Keratinocyte (primary cell): ENCODE results near the gene CLSTN2. TPM values are rescaled to one million over a fixed set of nuclear protein-coding genes. Genes with fewer than 3 reads are reported as not detected.

Source experiments
- DNase-seq: peaks from one replicate; pipeline ENCODE4 v3.0.0-alpha.2; 2011; ENCODE audit warnings: low read depth, missing footprints, low spot score
- FAIRE-seq: peaks from 2 replicates; lab custom pipeline; 2011; peaks lifted over from hg19 to GRCh38; lab: Jason Lieb, UNC
- H2AFZ ChIP-seq: 2 replicates; pipeline ENCODE4 v1.6.0; 2012; ENCODE audit warnings: low read length, control low read depth, inconsistent platforms; ENCODE audit not compliant: control insufficient read depth
- H3K27ac ChIP-seq: 2 replicates; pipeline ENCODE4 v1.5.1; 2011; ENCODE audit warnings: low read length; ENCODE audit not compliant: control insufficient read depth, insufficient read depth
- H3K27me3 ChIP-seq: 3 replicates; pipeline ENCODE4 v1.6.0; 2011; ENCODE audit warnings: low read length; ENCODE audit not compliant: control insufficient read depth, insufficient read depth; ENCODE audit errors: extremely low read depth
- H3K36me3 ChIP-seq, 2 experiments: 2 replicates in 1 of 2; 3 replicates in 1 of 2; pipeline ENCODE4 v1.5.1; 2011; ENCODE audit warnings: low read length in 2 of 2, mild to moderate bottlenecking in 1 of 2; ENCODE audit not compliant: control insufficient read depth in 2 of 2, insufficient read depth in 2 of 2; ENCODE audit errors: extremely low read depth in 1 of 2
- H3K4me1 ChIP-seq: 3 replicates; pipeline ENCODE4 v1.5.1; 2011; ENCODE audit warnings: low read length; ENCODE audit not compliant: control insufficient read depth, insufficient read depth; ENCODE audit errors: extremely low read depth
- H3K4me2 ChIP-seq: 3 replicates; pipeline ENCODE4 v1.6.0; 2011; ENCODE audit warnings: low read depth, low read length; ENCODE audit not compliant: control insufficient read depth, insufficient read depth; ENCODE audit errors: extremely low read depth
- H3K4me3 ChIP-seq, 3 experiments: fragments of 200-600 bp in 1 of 3; sonication (generic) in 1 of 3; 2 replicates in 2 of 3; 3 replicates in 1 of 3; pipeline ENCODE4 v1.5.1; 2011 to 2016; ENCODE audit warnings: low read length in 3 of 3, mild to moderate bottlenecking in 3 of 3, control low read depth in 2 of 3, inconsistent platforms in 1 of 3, low read depth in 1 of 3, mixed read lengths in 1 of 3, mixed run types in 1 of 3, moderate library complexity in 1 of 3; ENCODE audit not compliant: control insufficient read depth in 2 of 3, insufficient read depth in 2 of 3; ENCODE audit errors: extremely low read depth in 1 of 3
- H3K79me2 ChIP-seq: 2 replicates; pipeline ENCODE4 v1.6.0; 2012; ENCODE audit warnings: low read length; ENCODE audit not compliant: control insufficient read depth, insufficient read depth
- H3K9ac ChIP-seq: 3 replicates; pipeline ENCODE4 v1.6.0; 2011; ENCODE audit warnings: low read length; ENCODE audit not compliant: control insufficient read depth, insufficient read depth; ENCODE audit errors: extremely low read depth
- H3K9me1 ChIP-seq: 3 replicates; pipeline ENCODE4 v1.6.0; 2011; ENCODE audit warnings: low read length; ENCODE audit not compliant: control insufficient read depth, insufficient read depth; ENCODE audit errors: extremely low read depth
- H3K9me3 ChIP-seq: 2 replicates; pipeline ENCODE4 v1.5.1; 2012; ENCODE audit warnings: low read depth, low read length; ENCODE audit not compliant: control insufficient read depth
- H4K20me1 ChIP-seq: 3 replicates; pipeline ENCODE4 v1.6.0; 2011; ENCODE audit warnings: low read length; ENCODE audit not compliant: control insufficient read depth, insufficient read depth; ENCODE audit errors: extremely low read depth
- EZH2 ChIP-seq: IDR thresholded peaks from one replicate; pipeline ENCODE4 v1.6.1; 2012; ENCODE audit warnings: inconsistent platforms, mild to moderate bottlenecking, low read length, moderate library complexity
- dilution Hi-C: fragments of 300-500 bp; cut with MboI; formaldehyde crosslinking; loops from one replicate; pipeline ENCODE4 v1.7.0; 2020; ENCODE audit warnings: low sequenced_read_pairs; ENCODE audit not compliant: extremely low pct_ligation_motif_present
- polyA plus RNA-seq, 5 experiments: library from polyadenylated mRNA; depleted of rRNA in 3 of 5; stranded (reverse) in 3 of 5; stranded (forward) in 1 of 5; unstranded in 1 of 5; fragments of >200 nt; gene quantifications; 1 replicate in 1 of 5; 2 replicates in 3 of 5; 3 replicates in 1 of 5; pipeline versions ENCODE4 v1.2.1 to v1.2.3, GENCODE V29; 2011 to 2012; ENCODE audit warnings: missing spikeins in 2 of 5, low read depth in 1 of 5, low replicate concordance in 1 of 5
- TF ChIP-seq, protein P1 (sequence below), 3 experiments: IDR thresholded peaks in 1 of 3; conservative IDR thresholded peaks in 1 of 3; optimal IDR thresholded peaks in 1 of 3; 2 replicates in 2 of 3; 3 replicates in 1 of 3; pipeline versions ENCODE3 to v1.5.1; 2011; ENCODE audit warnings: low read length in 3 of 3, mild to moderate bottlenecking in 3 of 3, moderate library complexity in 2 of 3, control low read depth in 1 of 3, inconsistent platforms in 1 of 3; ENCODE audit not compliant: insufficient read depth in 2 of 3; ENCODE audit errors: extremely low read depth in 1 of 3

The CLSTN2 gene
- polyA plus RNA-seq, 1 donor (not counting 4 experiments of a cell fraction or from before 2014, with no cell fraction given), result 0.09 TPM

- H3K27me3 ChIP-seq, result no peaks in the 10 kb centered on the region
- no peaks in the 10 kb centered on the region for H3K9me3 ChIP-seq
- H2AFZ ChIP-seq, result no peak overlapping the region
- TF ChIP-seq, protein P1, sequence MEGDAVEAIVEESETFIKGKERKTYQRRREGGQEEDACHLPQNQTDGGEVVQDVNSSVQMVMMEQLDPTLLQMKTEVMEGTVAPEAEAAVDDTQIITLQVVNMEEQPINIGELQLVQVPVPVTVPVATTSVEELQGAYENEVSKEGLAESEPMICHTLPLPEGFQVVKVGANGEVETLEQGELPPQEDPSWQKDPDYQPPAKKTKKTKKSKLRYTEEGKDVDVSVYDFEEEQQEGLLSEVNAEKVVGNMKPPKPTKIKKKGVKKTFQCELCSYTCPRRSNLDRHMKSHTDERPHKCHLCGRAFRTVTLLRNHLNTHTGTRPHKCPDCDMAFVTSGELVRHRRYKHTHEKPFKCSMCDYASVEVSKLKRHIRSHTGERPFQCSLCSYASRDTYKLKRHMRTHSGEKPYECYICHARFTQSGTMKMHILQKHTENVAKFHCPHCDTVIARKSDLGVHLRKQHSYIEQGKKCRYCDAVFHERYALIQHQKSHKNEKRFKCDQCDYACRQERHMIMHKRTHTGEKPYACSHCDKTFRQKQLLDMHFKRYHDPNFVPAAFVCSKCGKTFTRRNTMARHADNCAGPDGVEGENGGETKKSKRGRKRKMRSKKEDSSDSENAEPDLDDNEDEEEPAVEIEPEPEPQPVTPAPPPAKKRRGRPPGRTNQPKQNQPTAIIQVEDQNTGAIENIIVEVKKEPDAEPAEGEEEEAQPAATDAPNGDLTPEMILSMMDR (optimal IDR thresholded peaks at IDR 0.05 in 1 of 3, IDR thresholded peaks at IDR 0.05 in 1 of 3, conservative IDR thresholded peaks at IDR 0.05 in 1 of 3; ENCODE audit: extremely low read depth in 1 of 3, insufficient read depth in 2 of 3, low read length in 3 of 3), result no peak
- no peak for TF ChIP-seq EZH2
- dilution Hi-C loops, result no loop called here
- no peak overlapping the region for H3K4me3 ChIP-seq
- no peaks in the 10 kb centered on the region for H3K4me1 ChIP-seq
- no peak overlapping the region for H3K27ac ChIP-seq
- no peaks in the 10 kb centered on the region for H3K36me3 ChIP-seq
- DNase-seq (no peak), FAIRE-seq (no peak)
- H3K9ac ChIP-seq, result no peak overlapping the region
- no peak overlapping the region for H3K4me2 ChIP-seq
- H4K20me1 ChIP-seq, result no peaks in the 10 kb centered on the region
- no peaks in the 10 kb centered on the region for H3K79me2 ChIP-seq
- no peaks in the 10 kb centered on the region for H3K9me1 ChIP-seq
Measured at GRCh38 chr3:140073278-140074045, 138.5 kb downstream of the CLSTN2 start.

DNA sequence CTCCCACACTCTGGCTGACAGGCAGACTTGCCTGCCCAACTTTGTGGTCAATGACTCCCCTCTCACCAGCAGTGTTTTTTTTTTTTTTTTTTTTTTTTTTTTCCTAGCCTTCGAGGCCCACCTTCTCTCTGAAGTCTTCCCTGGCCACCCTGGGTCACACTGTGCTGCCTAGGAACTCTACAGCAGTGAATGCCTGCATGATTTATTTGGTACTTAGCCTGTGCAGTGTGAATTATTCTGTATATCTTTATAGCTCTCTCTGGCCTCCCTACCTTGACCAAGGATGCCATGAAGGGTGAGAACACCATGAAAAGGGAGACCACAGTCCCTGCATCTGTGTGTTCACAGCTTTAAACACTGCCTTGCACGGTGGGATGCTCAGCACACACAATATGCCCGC, 141.6 kb downstream of the CLSTN2 start:
- Histone ChIP-seq H3K36me3 (no peaks in the 10 kb centered on the region), H3K27ac (no peak overlapping the region), H3K4me1 (no peaks in the 10 kb centered on the region), H3K4me3 (no peak overlapping the region), H2AFZ (no peak overlapping the region), H4K20me1 (no peaks in the 10 kb centered on the region), H3K4me2 (no peak overlapping the region), H3K27me3 (peaks cover 3% of the 10 kb centered on the region), H3K79me2 (no peaks in the 10 kb centered on the region), H3K9ac (no peak overlapping the region), H3K9me1 (no peaks in the 10 kb centered on the region), H3K9me3 (no peaks in the 10 kb centered on the region)
- DNase-seq (no peak), FAIRE-seq (no peak)
- dilution Hi-C loops, result no loop called here
- TF ChIP-seq, protein P1 (optimal IDR thresholded peaks at IDR 0.05 in 1 of 3, IDR thresholded peaks at IDR 0.05 in 1 of 3, conservative IDR thresholded peaks at IDR 0.05 in 1 of 3; ENCODE audit: extremely low read depth in 1 of 3, insufficient read depth in 2 of 3, low read length in 3 of 3), result no peak
- no peak for TF ChIP-seq EZH2
